HEK293T (cell line): ENCODE results near the gene CUBN.

Source experiments
- CTCF ChIA-PET: fragments of 350-600 bp; formaldehyde crosslinking; extraction: SDS; loops from one replicate; lab custom pipeline; 2021; ENCODE audit warnings: antibody characterized with exemption, inconsistent platforms; lab: Yijun Ruan, JAX
- POLR2A ChIA-PET: fragments of 350-600 bp; formaldehyde crosslinking; extraction: SDS; loops from one replicate; lab custom pipeline; 2020; ENCODE audit warnings: antibody characterized with exemption, inconsistent platforms; lab: Yijun Ruan, JAX
- DNase-seq: peaks from one replicate; pipeline ENCODE4 v3.0.0; 2012; ENCODE audit warnings: mixed read lengths; ENCODE audit errors: extremely low spot score
- ARNT ChIP-seq: fragments of 450-650 bp; IDR thresholded peaks from 2 replicates; pipeline ENCODE4 v1.6.1; 2017; ENCODE audit warnings: mild to moderate bottlenecking
- BHLHE40 ChIP-seq: fragments of 450-650 bp; IDR thresholded peaks from 2 replicates; pipeline ENCODE4 v1.6.1; 2016; ENCODE audit warnings: mild to moderate bottlenecking, moderate library complexity, borderline replicate concordance
- CTBP1 ChIP-seq: fragments of 450-650 bp; IDR thresholded peaks from 2 replicates; pipeline ENCODE4 v1.6.1; 2016; ENCODE audit warnings: borderline replicate concordance
- ELF4 ChIP-seq: fragments of 450-650 bp; IDR thresholded peaks from 2 replicates; pipeline ENCODE4 v1.6.1; 2017; ENCODE audit warnings: antibody characterized with exemption
- FOXA1 ChIP-seq: fragments of 450-650 bp; IDR thresholded peaks from 2 replicates; pipeline ENCODE4 v1.6.1; 2016; ENCODE audit warnings: mild to moderate bottlenecking
- FOXK2 ChIP-seq: fragments of 450-650 bp; IDR thresholded peaks from 2 replicates; pipeline ENCODE4 v1.6.1; 2016; ENCODE audit warnings: mild to moderate bottlenecking
- FOXM1 ChIP-seq: fragments of 450-650 bp; IDR thresholded peaks from 2 replicates; pipeline ENCODE4 v1.6.1; 2017; ENCODE audit warnings: mild to moderate bottlenecking, borderline replicate concordance
- HDGF ChIP-seq: fragments of 450-650 bp; IDR thresholded peaks from 2 replicates; pipeline ENCODE4 v1.6.1; 2017; ENCODE audit warnings: antibody characterized with exemption, borderline replicate concordance
- L3MBTL2 ChIP-seq: fragments of 450-650 bp; conservative IDR thresholded peaks from 2 replicates; pipeline ENCODE4 v1.6.1; 2016; ENCODE audit warnings: mild to moderate bottlenecking
- LEF1 ChIP-seq: fragments of 450-650 bp; IDR thresholded peaks from 2 replicates; pipeline ENCODE4 v1.6.1; 2017; ENCODE audit warnings: mild to moderate bottlenecking, borderline replicate concordance
- NFRKB ChIP-seq: fragments of 450-650 bp; IDR thresholded peaks from 2 replicates; pipeline ENCODE4 v1.6.1; 2016; ENCODE audit warnings: mild to moderate bottlenecking, moderate library complexity
- SP1 ChIP-seq: fragments of 450-650 bp; IDR thresholded peaks from 2 replicates; pipeline ENCODE4 v1.6.1; 2017
- SUZ12 ChIP-seq: fragments of 450-650 bp; IDR thresholded peaks from 2 replicates; pipeline ENCODE4 v1.6.1; 2016; ENCODE audit warnings: mild to moderate bottlenecking
- TARDBP ChIP-seq: fragments of 450-650 bp; IDR thresholded peaks from 2 replicates; pipeline ENCODE4 v1.6.1; 2016
- ZNF384 ChIP-seq: fragments of 450-650 bp; IDR thresholded peaks from 2 replicates; pipeline ENCODE4 v1.6.1; 2016
- TF ChIP-seq, protein P1 (sequence below): fragments of 450-650 bp; IDR thresholded peaks from 2 replicates; pipeline ENCODE4 v1.6.1; 2016

The CUBN gene

DNA sequence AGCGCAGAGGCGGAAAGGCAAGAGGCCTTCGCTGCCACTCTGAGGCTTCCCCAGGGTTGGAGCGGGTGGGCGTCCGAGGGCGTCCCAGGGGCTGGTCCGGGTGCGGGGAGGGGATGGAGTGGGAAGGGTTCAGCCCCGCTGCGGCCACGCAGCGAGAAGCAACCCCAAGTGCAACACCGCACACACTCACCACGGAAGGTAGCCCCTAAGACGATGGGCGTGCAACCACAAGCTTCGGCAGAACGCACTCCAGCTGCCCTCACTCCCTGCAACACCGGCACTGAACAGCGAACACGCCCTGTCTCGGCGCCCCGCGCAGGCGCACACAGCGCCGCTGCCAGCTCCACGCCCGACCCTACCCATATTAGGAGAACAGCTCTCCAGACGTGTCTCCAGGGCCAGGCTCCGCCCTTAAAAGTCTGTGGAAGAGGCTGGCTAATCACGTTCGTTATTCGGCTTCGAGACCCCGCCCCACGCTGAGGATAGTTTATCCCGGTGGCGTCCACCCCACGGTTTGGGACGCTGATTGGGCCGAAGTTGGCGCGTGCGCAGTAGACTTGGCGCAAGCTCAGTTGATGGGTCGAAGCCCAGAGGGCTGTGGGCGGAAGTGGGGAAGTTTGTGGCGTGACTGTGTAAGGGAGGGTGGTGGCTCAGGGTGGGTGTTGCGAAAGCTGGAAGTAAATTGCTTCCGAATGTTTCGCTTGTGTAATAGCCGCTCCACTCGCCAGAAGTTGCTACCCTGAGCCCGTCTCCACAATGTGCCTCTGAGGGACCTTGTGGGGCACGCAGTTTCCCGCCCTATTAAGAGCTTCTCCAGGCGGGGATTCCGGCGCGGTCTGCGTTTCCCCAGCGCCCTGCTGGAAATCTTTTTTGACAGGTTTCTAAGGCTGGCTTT is 312.2 kb downstream of the CUBN start, which contains the start of gene RSU1:
TSS of gene RSU1 (minus strand) at position 300 of the 895 bp plus-strand sequence. CDS start 343 bp downstream, outside the sequence.
- POLR2A ChIA-PET, result interaction anchor here (0.7 to 1.3 kb wide), 8 partner anchors 8 to 957 kb away, joined by 3 to 5 read pairs (median 4); partner anchors contain the start of genes MINDY3 and ST8SIA6
- TF ChIP-seq TARDBP (peak; percentile 35; the same call in 1 of the 2 replicates), FOXA1 (no peak), L3MBTL2 (peak; percentile 92), ELF4 (peak; percentile 92), LEF1 (no peak), HDGF (0 out of 2 replicates have a peak, but pooled peaks have one; percentile 83), CTBP1 (no peak)
- TF ChIP-seq, protein P1, sequence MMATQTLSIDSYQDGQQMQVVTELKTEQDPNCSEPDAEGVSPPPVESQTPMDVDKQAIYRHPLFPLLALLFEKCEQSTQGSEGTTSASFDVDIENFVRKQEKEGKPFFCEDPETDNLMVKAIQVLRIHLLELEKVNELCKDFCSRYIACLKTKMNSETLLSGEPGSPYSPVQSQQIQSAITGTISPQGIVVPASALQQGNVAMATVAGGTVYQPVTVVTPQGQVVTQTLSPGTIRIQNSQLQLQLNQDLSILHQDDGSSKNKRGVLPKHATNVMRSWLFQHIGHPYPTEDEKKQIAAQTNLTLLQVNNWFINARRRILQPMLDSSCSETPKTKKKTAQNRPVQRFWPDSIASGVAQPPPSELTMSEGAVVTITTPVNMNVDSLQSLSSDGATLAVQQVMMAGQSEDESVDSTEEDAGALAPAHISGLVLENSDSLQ, result peak; percentile 38
- CTCF ChIA-PET, result interaction anchor here (0.6 to 1.2 kb wide), 3 partner anchors 9 to 693 kb away, joined by 3 to 6 read pairs (median 3); no protein-coding TSS in a partner anchor
- peak; percentile 97 for DNase-seq

DNA sequence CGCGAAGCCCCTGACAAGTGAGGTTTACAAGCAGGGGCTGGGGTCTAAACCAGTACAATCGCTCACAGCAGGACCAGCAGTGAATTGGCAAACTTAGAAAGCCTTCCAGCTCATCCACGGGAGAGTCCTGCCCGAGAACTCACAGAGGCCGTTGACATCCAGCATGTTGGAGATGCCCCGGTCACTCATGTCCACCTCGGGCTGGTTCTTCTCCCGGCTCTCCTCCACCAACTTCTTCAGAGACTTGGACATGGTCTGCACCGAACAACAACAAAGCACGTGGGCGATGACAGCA is 312.8 kb downstream of the CUBN start:
- DNase-seq, result no peak
- TF ChIP-seq ELF4, result no peak
- TF ChIP-seq CTBP1, result no peak
- no peak for TF ChIP-seq FOXK2
- TF ChIP-seq SP1, result no peak
- TF ChIP-seq NFRKB, result no peak
- peak; percentile 76 for TF ChIP-seq L3MBTL2
- no peak for TF ChIP-seq BHLHE40
- ChIA-PET CTCF (no interaction called here), POLR2A (interaction anchor here (1.0 to 1.2 kb wide), 2 partner anchors 21 to 957 kb away, joined by 4 to 5 read pairs; partner anchors contain the start of gene MINDY3)

DNA sequence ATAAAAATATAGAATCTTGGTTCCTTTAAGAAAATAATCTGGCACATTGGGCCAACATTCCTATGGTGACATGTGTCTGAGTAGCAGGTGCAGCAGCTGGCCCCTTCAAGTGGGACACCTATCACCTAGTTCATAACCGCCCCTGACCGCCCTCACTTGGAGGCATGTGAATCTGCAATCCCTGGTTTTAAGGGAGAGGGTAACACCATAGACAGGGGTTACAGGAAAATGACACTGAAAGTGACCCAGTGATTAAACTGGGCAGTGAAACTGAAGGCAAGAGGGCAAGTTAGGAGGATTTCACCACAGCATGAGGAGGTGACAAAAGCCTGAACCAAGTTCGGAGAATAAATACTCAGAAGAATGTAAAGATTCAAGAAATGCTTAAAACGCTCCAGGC is 313.4 kb downstream of the CUBN start:
- ChIA-PET CTCF (no interaction called here), POLR2A (no interaction called here)
- TF ChIP-seq TARDBP (no peak), FOXM1 (no peak), ZNF384 (no peak), HDGF (no peak), NFRKB (no peak), FOXA1 (no peak), ARNT (no peak), CTBP1 (no peak), L3MBTL2 (no peak)
- TF ChIP-seq, protein P1, result no peak
- DNase-seq, result no peak

DNA sequence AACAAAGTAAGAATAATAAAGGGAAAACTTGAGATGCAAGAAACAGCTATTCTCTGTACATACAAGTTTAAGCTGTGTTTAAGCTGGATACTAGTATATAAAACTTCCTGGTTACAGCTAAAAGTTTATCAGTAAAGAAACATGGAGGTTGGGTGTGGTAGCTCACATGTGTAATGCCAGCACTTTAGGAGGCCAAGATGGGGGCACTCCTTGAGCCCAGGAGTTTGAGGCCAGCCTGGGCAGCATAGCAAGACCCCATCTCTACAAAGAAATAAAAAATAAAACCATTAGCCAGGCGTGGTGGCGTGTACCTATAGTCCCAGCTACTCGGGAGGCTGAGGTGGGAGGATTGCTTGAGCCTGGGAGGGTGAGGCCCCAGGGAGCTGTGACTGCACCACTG is 315.6 kb downstream of the CUBN start:
- DNase-seq, result no peak
- TF ChIP-seq TARDBP (no peak), FOXA1 (no peak), CTBP1 (no peak), ARNT (no peak), HDGF (no peak), SUZ12 (no peak), LEF1 (no peak), L3MBTL2 (no peak), BHLHE40 (no peak)
- CTCF ChIA-PET, result interaction anchor here (0.8 kb wide), 1 partner anchor 36 kb away, joined by 3 read pairs; no protein-coding TSS in a partner anchor

DNA sequence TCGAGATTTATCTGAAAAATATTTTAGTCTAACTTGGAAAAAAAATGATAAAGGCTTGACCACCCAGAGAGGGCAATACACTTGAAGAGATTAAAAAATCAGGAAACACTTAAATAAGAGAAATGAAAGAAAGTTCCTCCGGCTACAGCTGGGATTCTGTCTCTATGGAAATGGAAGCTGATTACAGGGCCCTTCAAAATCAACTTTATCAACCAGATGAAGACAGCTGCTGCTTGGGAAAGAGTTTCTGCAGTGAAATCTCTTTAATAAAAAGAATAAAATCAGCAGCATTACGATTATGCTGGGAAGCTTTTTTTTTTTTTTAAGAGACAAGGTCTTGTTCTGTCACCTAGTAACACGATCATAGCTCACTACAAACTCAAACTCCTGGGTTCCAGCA is 316.9 kb downstream of the CUBN start:
- no peak for DNase-seq
- ChIA-PET CTCF (interaction anchor here (0.6 to 0.7 kb wide), 2 partner anchors 131 to 910 kb away, joined by 3 to 4 read pairs; no protein-coding TSS in a partner anchor), POLR2A (no interaction called here)
- TF ChIP-seq CTBP1 (no peak), BHLHE40 (no peak), FOXM1 (no peak), L3MBTL2 (no peak), ELF4 (no peak), FOXA1 (no peak), ARNT (no peak), TARDBP (no peak), ZNF384 (no peak), NFRKB (no peak)
- TF ChIP-seq, protein P1, result no peak

More for the DNA sequence above, 315.6 kb downstream of the CUBN start:
- POLR2A ChIA-PET, result no interaction called here

DNA sequence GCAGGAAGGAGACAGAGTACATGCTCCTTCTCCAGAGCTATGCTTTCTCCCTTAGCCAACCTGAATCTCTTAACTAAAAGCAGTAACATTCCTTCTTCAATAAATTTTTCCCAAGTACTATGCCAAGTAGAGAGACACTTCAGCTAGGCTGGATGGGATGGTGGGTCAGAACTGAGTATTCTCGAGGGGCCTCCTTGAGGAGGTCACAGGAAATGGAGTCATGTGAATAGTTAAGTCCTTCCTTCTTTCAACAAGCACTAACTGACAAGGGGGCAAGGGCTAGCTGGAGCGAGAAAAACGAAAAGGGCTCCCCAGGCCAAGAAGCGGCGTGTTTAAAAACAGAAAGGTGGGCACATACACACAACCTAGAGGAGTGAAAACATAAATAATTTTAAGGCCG is 317.8 kb downstream of the CUBN start:
- POLR2A ChIA-PET, result no interaction called here
- CTCF ChIA-PET, result no interaction called here
- TF ChIP-seq BHLHE40 (no peak), FOXK2 (no peak)
- DNase-seq, result no peak
